CD1c-positive myeloid dendritic cell (primary cell): ENCODE measurements around the gene WDR83.
"Not testable (repeated sequence)": the region's sequence is repeated elsewhere in the genome, so short reads cannot be mapped to it uniquely, and the experiment has no call there.

Experiments
- DNase-seq: peaks from one replicate; pipeline ENCODE4 v3.0.0-alpha.2; 2016; ENCODE audit errors: extremely low spot score

Gene WDR83

GRCh38 chr19:12655546-12655945 is 11.1 kb upstream of the WDR83 start:
- DNase-seq = no peak

- no peak for DNase-seq
Observed at GRCh38 chr19:12656899-12657571, 9.6 kb upstream of the WDR83 start.

GRCh38 chr19:12657966-12658365 is 8.6 kb upstream of the WDR83 start:
- DNase-seq = no peak

- no peak for DNase-seq
Observed at GRCh38 chr19:12660980-12661379, 5.6 kb upstream of the WDR83 start.

DNA sequence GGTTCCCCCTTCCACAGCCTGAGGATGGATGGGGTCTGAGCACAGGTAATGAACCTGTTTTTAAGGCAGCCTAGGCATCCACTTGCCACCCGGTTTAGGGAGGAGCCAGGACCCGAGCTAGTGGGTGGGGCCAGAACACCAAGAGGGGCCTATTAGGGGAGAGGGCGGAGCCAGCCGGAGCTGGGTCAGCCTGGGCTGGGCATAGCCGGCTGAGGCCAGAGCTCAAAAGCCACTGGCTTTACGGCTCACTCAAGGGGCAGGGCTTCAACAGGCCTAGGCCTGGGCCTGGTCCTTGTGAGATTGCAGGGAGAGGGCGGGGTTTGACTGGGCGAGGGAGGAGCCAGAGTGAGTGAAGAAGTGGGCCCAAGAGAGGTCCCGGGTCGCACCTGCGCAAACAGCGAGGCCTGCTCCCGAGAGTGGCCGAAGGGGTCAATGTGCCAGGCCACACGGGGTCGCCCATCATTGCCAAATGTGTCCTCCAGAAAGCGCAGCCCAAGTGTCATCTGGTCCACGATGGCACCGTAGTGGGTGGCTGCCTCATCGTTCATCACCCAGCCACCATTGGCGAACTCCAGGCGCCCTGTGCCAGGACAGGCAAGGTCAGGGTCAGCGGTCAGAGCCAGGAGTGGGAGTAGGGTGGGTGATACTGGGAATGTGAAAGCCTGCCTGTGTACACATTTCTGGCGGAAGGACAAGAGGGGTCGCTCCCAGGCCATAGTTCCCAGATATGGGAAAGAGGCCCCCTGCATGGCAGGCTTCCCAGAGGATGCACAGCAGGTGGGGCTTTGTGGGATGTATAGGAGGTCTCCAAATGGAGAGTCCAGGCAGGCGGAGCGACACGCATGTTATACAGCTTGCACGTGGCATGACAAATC is 2.0 kb upstream of the WDR83 start:
- DNase-seq = no peak

DNA sequence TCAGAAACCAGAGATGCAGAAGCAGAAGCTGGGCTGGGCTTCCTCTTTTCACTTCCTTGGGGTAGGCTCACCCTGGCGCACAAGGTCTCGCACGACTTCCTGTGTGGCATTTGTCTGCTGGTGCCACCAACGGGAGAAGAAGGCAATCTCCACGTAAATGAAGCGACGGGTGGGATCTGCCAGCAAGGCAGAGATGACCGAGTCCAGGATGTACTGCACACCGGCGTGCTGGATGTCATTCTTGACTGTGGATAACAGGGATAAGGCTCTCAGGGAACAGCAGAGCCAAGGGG is 1.4 kb upstream of the WDR83 start:
- DNase-seq = peak; percentile 94

DNA sequence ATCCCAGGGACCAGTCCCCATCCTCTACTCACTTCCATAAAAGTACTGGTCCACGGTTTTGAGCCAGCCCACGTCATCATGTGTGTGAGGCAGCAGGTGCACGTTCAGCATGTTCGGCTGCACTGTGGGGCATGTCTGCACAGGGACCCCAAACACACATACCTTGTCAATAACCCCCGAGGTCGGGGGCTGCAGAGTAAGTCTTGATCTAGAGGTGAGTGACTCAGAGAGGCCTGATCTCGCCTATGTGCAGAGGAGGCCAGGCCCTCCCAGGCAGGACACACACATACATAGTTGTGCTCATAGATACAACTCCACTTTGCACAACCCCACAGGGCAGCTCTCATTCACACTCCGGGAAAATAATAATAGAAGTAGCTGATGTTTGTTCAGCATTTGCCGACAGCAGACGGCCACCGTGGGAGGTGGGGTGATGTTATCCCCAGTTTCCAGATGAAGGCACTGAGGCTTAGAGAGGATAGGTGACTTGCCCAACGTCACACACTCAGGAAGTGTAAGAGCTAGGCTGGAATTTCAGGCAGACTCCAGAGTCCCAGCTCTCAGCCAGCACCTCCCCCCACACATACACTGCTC is 839 bp upstream of the WDR83 start:
- DNase-seq = peak; percentile 24

GRCh38 chr19:12667731-12668302 is 1.2 kb downstream of the WDR83 start:
- DNase-seq = no peak

DNA sequence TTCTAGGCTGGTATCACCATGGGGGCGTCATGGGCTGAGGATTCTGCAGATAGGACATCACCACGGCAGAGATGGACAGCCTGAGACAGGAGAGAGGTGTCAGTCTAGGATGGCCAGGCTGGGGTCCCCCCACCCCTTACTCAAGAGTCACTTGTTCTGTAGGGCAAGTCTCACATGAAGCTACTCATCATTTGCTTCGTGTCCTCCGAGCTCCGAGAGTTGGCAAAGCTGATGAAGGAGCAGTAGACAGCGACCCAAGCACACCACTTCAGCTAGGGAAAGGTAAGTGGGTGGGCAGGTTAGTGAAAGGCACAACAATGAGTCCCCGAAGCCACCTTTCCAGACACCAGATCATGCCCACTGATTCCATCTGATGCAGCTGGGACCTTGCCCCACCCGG is 1.7 kb downstream of the WDR83 start:
- no peak for DNase-seq

DNA sequence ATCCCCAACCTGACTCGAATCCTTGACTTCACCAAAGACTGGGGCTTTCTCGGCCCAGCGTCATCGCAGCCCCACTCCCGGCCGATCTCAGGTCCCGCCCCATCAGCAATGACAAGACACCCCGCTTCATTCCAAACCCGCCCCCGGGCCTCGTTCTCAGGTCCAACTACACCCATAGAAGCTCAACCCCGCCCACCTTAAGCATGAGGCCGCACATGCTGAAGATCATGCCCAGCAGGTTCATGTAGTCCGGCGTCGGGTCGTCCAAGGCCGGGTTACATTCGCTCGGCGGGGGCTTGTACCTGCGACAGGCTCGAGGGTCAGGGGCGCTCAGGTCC is 2.3 kb downstream of the WDR83 start:
- DNase-seq = peak; percentile 61

DNA sequence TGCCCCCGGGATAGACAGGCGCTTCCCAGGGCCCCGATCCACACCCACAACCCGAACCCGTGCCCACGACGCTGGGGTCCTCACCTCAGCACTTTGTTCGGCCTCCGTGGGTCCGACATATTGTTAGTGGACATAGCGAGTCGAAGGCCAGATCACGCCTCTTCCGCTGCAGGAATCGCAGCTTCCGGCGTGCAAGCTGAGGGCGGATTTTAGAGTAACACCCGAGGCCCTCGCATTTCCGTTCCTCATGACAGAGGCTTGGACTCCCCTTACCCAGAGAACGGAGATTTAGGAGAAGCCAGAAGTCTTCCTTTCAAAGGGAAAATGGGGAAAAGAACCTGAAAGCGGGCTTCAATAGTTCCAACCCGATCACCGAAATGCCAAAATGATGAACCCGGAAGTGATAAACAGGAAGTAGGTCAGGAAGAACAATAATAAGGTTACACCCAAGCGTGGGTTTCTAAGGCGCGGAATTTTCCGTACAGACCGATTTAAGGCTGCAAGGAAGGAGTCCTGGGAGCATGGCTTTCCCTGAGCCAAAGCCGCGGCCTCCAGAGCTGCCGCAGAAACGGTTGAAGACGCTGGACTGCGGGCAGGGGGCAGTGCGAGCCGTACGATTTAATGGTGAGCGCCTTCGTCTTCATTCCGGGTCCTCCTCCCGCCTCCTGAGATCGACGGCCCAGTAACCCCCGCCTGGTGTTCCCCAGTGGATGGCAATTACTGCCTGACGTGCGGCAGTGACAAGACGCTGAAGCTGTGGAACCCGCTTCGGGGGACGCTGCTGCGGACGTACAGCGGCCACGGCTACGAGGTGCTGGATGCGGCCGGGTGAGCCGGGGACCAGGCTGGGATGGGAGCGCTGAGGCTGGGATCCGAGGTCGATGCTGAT is 2.9 kb downstream of the WDR83 start:
- DNase-seq = peak; percentile 86

GRCh38 chr19:12670159-12670928 is 3.7 kb downstream of the WDR83 start:
- DNase-seq = no peak

DNA sequence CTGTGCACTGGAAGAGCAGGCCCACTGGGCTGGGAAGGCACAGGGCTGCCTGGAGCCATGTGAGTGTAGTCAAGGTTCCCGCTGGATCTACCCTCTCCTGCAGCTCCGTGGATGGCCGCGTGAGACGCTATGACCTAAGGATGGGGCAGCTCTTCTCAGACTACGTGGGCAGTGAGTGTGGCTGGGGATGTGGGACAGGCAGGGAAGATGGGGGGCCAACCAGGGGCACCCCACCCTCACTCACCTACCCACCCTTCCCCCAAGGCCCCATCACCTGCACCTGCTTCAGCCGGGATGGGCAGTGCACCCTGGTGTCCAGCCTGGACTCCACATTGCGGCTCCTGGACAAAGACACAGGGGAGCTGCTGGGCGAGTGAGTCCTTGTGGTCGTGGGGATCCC is 6.1 kb downstream of the WDR83 start:
- no peak for DNase-seq

GRCh38 chr19:12675399-12675798 is 8.8 kb downstream of the WDR83 start:
- no peak for DNase-seq

DNA sequence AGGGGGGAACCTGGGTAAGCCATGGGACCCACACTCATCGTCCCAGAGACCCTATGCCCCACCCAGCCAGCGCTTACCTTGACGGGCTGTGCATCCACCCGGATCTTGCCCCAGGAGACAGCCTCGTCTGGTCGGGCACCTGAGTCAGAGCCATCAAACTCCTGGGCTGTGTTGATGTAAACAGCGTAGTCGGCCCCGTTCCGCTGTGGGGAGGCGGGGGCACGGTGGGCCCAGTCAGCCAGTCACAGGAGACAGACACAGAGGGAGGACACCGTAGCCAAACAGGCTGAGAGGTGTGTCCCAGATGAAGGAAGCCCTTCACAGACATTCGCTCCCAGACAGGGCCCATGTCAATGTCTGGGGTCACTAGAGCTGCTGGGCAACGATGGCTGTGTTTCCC is 9.3 kb downstream of the WDR83 start:
- no peak for DNase-seq

- DNase-seq = peak; percentile 77
Observed at GRCh38 chr19:12676384-12676792, 9.8 kb downstream of the WDR83 start.

DNA sequence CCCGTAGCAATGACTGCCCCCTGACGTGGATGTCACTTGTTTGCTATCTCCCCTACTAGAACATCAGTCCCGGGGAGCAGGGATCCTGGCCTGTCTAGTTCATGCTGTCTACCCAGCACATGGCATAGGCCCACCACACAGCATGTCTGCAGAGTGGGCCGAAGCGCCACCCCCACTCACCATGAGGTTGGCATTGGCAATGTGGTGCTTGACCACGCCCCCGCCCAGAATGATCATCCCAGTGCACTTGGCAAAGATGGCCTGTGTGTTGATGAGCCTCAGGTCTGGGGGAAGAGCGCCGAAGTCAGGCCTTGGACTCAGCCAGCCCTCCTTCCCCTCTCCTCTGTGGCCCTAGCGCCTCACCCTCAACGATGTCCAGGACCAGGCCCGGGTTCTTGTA is 10.3 kb downstream of the WDR83 start:
- DNase-seq = no peak

DNA sequence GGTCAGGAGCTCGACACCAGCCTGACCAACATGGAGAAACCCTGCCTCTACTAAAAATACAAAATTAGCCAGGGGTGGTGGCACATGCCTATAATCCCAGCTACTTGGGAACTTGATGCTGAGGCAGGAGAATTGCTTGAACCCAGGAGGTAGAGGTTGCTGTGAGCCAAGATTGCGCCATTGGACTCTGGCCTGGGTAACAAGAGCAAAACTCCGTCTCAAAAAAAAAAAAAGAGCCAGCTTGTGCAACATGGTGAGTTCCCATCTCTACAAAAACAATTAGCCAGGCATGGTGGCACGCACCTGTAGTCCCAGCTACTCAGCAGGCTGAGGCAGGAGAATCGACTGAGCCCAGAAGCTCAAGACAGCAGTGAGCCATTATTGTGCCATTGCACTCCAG is 11.4 kb downstream of the WDR83 start:
- DNase-seq = not testable (repeated sequence)

GRCh38 chr19:12680034-12680433 is 13.4 kb downstream of the WDR83 start:
- DNase-seq = no peak

- DNase-seq = peak; percentile 98
Observed at GRCh38 chr19:12681074-12681987, 14.7 kb downstream of the WDR83 start, which contains the start of gene DHPS. Gene DHPS, minus strand, starts transcription at chr19:12681880. Its CDS starts 114 bp downstream, at chr19:12681766.
